Stomach (tissue), 9 donors: ENCODE measurements around the gene ZP4. TPM values are rescaled to one million over a fixed set of nuclear protein-coding genes. Genes with fewer than 3 reads are reported as not detected.

Experiments used
- DNase-seq, 2 donors: peaks; one replicate each; pipeline versions ENCODE4 v3.0.0 to v3.0.0-alpha.2; 2013 to 2019
- H3K27ac ChIP-seq, 5 donors: fragments of 200-600 bp in 4 of 5; sonication (generic) in 4 of 5; one replicate each; pipeline ENCODE4 v1.5.1; 2013 to 2019; ENCODE audit warnings: mild to moderate bottlenecking in 1 of 5, moderate library complexity in 1 of 5
- H3K27me3 ChIP-seq, 3 donors: fragments of 200-600 bp; sonication (generic); one replicate each; pipeline ENCODE4 v1.5.1; 2017 to 2019; ENCODE audit warnings: mixed run types in 1 of 3
- H3K36me3 ChIP-seq, 4 donors: fragments of 200-600 bp; sonication (generic); 1 replicate in 3 of 4; 2 replicates in 1 of 4; pipeline ENCODE4 v1.5.1; 2016 to 2019
- H3K4me1 ChIP-seq, 4 donors: fragments of 200-600 bp; sonication (generic); one replicate each; pipeline ENCODE4 v1.5.1; 2016 to 2019
- H3K4me3 ChIP-seq, 4 donors: fragments of 200-600 bp; sonication (generic) in 3 of 4; one replicate each; pipeline ENCODE4 v1.5.1; 2016 to 2019; ENCODE audit warnings: mild to moderate bottlenecking in 1 of 4
- H3K9me3 ChIP-seq, 4 donors: fragments of 200-600 bp; sonication (generic); one replicate each; pipeline ENCODE4 v1.5.1; 2016 to 2019
- EP300 ChIP-seq: sonication (generic); formaldehyde crosslinking; IDR thresholded peaks from one replicate; pipeline ENCODE4 v1.6.1; 2017; ENCODE audit warnings: antibody characterized with exemption
- POLR2A ChIP-seq, 4 donors: fragments of 450-650 bp; IDR thresholded peaks; one replicate each; pipeline ENCODE4 v1.6.1; 2016; ENCODE audit warnings: antibody characterized with exemption in 4 of 4, control low read depth in 2 of 4, mild to moderate bottlenecking in 1 of 4, moderate library complexity in 1 of 4
- POLR2AphosphoS5 ChIP-seq, 3 donors: sonication (generic); formaldehyde crosslinking; IDR thresholded peaks; one replicate each; pipeline ENCODE4 v1.6.1; 2016; ENCODE audit warnings: antibody characterized with exemption in 3 of 3
- WGBS, 5 donors: extraction: QIAGEN DNeasy Blood & Tissue Kit in 3 of 5; methylation state at CpG; one replicate each; pipeline versions ENCODE4 v1.1.5 to v1.1.7; 2013 to 2018; 5-methylcytosine and 5-hydroxymethylcytosine counted together
- intact Hi-C: fragments of 100-400 bp; cut with DNase I; formaldehyde crosslinking; loops from one replicate; pipeline ENCODE4 v1.15.1; 2023; ENCODE audit warnings: low total_unique reads
- polyA plus RNA-seq, 3 donors: library from polyadenylated mRNA; stranded (reverse); fragments of 200-250 nt; gene quantifications; one replicate each; pipeline ENCODE4 v1.2.3, GENCODE V29; 2013
- total RNA-seq, 5 donors: library from RNA; depleted of rRNA; stranded (reverse); fragments of >200 nt; gene quantifications; one replicate each; pipeline versions ENCODE4 v1.1.0 to v1.2.3, GENCODE V29; 2014 to 2016
- TF ChIP-seq, protein P1 (sequence below), 7 experiments: fragments of 450-650 bp in 4 of 7; fragments of 200-600 bp in 3 of 7; sonication (generic) in 3 of 7; IDR thresholded peaks; one replicate each; pipeline ENCODE4 v1.5.1; 2016 to 2019; ENCODE audit warnings: antibody characterized with exemption in 7 of 7, control low read depth in 2 of 7, mild to moderate bottlenecking in 1 of 7
- donor health status: healthy with polysubstance abuse.
- donor health status: Bipolar disorder and iron deficiency.
- donor health status: healthy.

The ZP4 gene
- total and polyA plus RNA-seq, 8 donors = not detected

DNA sequence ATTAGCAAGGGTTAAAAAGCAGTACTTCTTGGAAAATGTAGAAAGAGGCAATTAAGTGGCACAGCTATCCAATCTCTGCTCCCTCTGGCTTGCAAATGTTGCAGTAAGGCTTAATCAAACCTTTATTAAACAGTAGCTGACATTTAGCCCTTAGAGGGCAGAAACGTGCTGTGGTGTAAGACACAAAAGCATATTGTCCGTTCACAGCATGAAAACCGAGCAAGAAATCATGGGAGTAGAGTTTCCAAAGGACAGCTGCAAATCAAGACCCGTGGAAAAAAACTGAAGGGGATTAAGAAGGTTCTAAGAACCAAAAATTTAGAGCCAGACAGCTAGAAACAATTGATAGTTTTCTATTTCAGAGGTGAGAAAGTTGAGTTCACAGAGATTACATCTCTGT is 13.1 kb downstream of the ZP4 start:
- Histone ChIP-seq H3K27me3 (no peaks in the 10 kb centered on the region), H3K27ac (no peak overlapping the region), H3K4me3 (no peak overlapping the region), H3K36me3 (no peaks in the 10 kb centered on the region), H3K4me1 (no peaks in the 10 kb centered on the region), H3K9me3 (no peaks in the 10 kb centered on the region)
- intact Hi-C loops = no loop called here
- WGBS, 5 donors = 19 to 40% (median 23%) methylated on average over 4 of the region's 4 CpGs
- DNase-seq = peak in 1 of 2 donors; percentile 48
- TF ChIP-seq POLR2A (IDR thresholded peaks at IDR 0.05) (no peak), EP300 (no peak), POLR2AphosphoS5 (IDR thresholded peaks at IDR 0.05) (no peak)
- TF ChIP-seq, protein P1, sequence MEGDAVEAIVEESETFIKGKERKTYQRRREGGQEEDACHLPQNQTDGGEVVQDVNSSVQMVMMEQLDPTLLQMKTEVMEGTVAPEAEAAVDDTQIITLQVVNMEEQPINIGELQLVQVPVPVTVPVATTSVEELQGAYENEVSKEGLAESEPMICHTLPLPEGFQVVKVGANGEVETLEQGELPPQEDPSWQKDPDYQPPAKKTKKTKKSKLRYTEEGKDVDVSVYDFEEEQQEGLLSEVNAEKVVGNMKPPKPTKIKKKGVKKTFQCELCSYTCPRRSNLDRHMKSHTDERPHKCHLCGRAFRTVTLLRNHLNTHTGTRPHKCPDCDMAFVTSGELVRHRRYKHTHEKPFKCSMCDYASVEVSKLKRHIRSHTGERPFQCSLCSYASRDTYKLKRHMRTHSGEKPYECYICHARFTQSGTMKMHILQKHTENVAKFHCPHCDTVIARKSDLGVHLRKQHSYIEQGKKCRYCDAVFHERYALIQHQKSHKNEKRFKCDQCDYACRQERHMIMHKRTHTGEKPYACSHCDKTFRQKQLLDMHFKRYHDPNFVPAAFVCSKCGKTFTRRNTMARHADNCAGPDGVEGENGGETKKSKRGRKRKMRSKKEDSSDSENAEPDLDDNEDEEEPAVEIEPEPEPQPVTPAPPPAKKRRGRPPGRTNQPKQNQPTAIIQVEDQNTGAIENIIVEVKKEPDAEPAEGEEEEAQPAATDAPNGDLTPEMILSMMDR (IDR thresholded peaks at IDR 0.05) = no peak

DNA sequence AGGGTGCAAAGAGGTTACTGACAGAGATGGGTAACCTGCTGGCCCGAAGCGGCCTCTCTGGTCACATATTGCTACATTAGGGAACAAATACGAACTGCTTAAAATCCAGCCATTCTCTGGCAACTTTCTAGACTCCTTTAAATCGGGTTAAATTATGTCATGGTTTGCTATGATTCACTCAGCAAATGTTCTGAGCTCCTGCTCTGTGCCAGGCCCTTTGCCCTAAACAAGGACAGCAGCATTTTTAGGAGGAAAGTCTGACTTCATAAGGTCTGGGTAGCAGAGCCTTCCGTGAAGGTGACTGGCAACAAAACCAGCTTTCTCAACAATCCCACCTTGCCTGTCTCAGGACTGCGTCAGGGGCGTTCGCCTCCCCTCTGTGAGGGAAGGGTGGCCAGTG is 15.4 kb downstream of the ZP4 start:
- Histone ChIP-seq H3K4me3 (no peak overlapping the region), H3K27me3 (no peaks in the 10 kb centered on the region), H3K27ac (no peak overlapping the region), H3K36me3 (no peaks in the 10 kb centered on the region), H3K9me3 (no peaks in the 10 kb centered on the region), H3K4me1 (no peaks in the 10 kb centered on the region)
- TF ChIP-seq POLR2AphosphoS5 (IDR thresholded peaks at IDR 0.05) = no peak
- no peak for TF ChIP-seq POLR2A (IDR thresholded peaks at IDR 0.05)
- TF ChIP-seq, protein P1 (IDR thresholded peaks at IDR 0.05) = no peak
- TF ChIP-seq EP300 = no peak
- intact Hi-C loops = no loop called here
- WGBS, 5 donors = 81 to 93% (median 88%) methylated on average over 8 of the region's 8 CpGs
- no peak for DNase-seq

DNA sequence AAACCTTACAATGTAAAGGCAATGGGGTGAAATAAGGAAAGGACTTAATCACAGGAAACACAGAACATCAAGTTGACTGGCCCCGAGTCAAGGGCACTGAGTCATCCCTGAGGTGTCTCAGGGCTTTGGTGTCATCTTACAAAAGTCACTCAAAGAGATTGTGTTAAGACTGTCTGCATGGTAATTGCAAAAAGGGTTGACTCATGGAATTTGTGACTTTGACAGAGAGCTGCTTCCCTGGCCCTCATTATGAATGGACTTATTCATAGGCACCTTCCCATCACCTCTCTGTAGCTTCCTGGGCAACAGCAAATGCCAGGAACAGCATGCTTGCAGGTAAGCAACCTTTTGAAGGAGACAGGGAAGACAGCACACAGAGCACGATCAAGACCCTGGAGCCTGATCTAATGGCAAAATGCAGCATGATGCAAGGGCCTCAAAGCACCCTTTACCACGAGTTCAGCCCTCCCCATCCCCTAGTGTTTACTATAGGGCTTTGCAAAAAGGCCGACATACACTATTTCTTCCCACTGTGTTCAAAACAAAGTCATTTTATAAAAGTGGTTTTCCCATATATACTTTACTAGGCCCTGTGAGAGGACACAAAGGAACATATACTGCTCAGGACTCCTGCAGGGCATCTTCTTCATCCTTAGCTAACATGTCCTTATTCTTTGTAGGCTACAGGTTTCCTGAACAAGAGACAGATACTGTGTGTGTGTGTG is 17.1 kb downstream of the ZP4 start:
- no peaks in the 10 kb centered on the region for H3K9me3 ChIP-seq
- H3K27me3 ChIP-seq = no peaks in the 10 kb centered on the region
- intact Hi-C loops = no loop called here
- DNase-seq = no peak
- no peaks in the 10 kb centered on the region for H3K36me3 ChIP-seq
- WGBS, 5 donors = 61 to 76% (median 69%) methylated on average over 4 of the region's 4 CpGs
- H3K27ac ChIP-seq = no peak overlapping the region
- peaks cover 0 to 2% (median 0%) of the 10 kb centered on the region in 4 donors for H3K4me1 ChIP-seq
- H3K4me3 ChIP-seq = no peak overlapping the region
- TF ChIP-seq POLR2A (IDR thresholded peaks at IDR 0.05) = no peak
- no peak for TF ChIP-seq EP300
- no peak for TF ChIP-seq POLR2AphosphoS5 (IDR thresholded peaks at IDR 0.05)
- TF ChIP-seq, protein P1 (IDR thresholded peaks at IDR 0.05) = no peak

DNA sequence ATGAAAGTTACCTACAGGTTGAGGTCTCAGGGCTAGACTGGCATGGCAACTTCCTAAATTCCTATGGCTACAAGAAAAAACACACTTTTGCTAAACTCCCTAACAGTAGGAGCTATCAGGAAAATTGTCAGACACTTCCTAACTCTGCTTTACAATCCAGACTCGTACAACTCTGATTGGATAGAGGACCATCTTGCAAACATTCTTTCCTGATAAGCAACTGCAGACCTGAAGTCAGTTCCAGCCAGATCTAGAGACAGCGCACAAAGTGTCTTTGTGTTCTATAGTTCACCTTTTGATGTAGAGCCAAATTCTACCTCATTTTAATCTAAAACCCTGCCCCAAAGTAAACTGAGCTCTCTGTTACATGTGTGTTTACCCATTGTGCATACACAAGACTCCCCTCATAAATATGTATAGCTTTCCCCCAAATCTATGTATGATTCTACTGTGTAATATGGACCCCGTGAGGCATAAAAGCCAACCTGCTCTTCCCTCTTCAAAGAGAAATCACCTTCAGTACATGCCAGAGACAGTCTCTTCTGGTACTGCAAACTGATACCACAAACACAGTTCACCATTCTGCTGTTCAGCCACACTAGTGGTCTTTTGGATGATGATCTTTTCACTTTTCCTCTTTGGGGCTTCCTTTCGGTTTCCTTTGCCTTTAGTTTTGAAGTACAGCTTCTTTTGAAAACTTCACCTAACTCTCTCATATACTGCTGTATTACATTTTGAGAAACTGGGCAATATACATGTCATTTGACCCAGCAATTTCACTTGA is 21.7 kb downstream of the ZP4 start:
- peak in 1 of 2 donors; percentile 50 for DNase-seq
- Histone ChIP-seq H3K4me1 (peaks cover 0 to 10% (median 4%) of the 10 kb centered on the region in 4 donors), H3K9me3 (no peaks in the 10 kb centered on the region), H3K27ac (no peak overlapping the region), H3K4me3 (no peak overlapping the region), H3K36me3 (no peaks in the 10 kb centered on the region), H3K27me3 (no peaks in the 10 kb centered on the region)
- TF ChIP-seq, protein P1 (IDR thresholded peaks at IDR 0.05) = no peak
- TF ChIP-seq POLR2AphosphoS5 (IDR thresholded peaks at IDR 0.05) (no peak), EP300 (no peak), POLR2A (IDR thresholded peaks at IDR 0.05) (no peak)
- 37 to 56% (median 52%) methylated on average over 4 of the region's 4 CpGs for WGBS, 5 donors
- intact Hi-C loops = no loop called here
